Measurements from ENCODE around the gene TMEM120B.

The TMEM120B gene

GRCh38 chr12:121784460-121784859, 71.9 kb downstream of the TMEM120B start:
- H3K4me3 ChIP-seq (ENCODE audit: severe bottlenecking): no peak overlapping the region
- peaks cover 45% of the 10 kb centered on the region for H3K4me1 ChIP-seq (ENCODE audit: insufficient read depth, poor library complexity, severe bottlenecking)
- ATAC-seq (ENCODE audit: low read depth) (peak; percentile 69), DNase-seq (ENCODE audit: low spot score) (no peak)
- H3K27me3 ChIP-seq (ENCODE audit: insufficient read depth, poor library complexity, severe bottlenecking): no peaks in the 10 kb centered on the region
- H3K9me3 ChIP-seq (ENCODE audit: severe bottlenecking): no peaks in the 10 kb centered on the region
- peaks cover 24% of the 10 kb centered on the region for H3K36me3 ChIP-seq (ENCODE audit: low read depth)
- TF ChIP-seq CTCF (IDR thresholded peaks at IDR 0.05; ENCODE audit: poor library complexity, severe bottlenecking): no peak
- peak overlapping the region; percentile 75 for H3K27ac ChIP-seq (ENCODE audit: poor library complexity, severe bottlenecking)

DNA sequence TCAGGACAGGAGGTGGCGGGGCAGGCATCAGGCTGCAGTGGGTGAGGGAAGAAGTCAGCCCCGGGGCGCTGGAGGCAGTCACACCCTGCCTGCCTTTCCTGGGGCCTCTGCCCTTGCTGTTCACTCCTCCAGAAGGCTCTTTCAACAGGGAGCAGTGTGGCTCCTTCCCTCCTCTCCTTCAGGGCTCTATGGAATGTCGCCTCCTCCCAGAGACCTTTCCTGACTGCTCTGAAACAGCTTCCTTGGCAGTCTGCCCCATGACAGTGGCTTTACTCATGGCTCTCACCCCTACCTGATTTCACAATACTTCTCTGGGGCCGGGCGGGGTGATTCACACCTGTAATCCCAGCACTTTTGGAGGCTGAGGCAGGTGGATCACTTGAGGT, 73.9 kb downstream of the TMEM120B start:
- Histone ChIP-seq H3K4me1 (ENCODE audit: insufficient read depth, poor library complexity, severe bottlenecking) (peaks cover 42% of the 10 kb centered on the region), H3K9me3 (ENCODE audit: severe bottlenecking) (no peaks in the 10 kb centered on the region), H3K36me3 (ENCODE audit: low read depth) (peaks cover 9% of the 10 kb centered on the region), H3K27ac (ENCODE audit: poor library complexity, severe bottlenecking) (peak overlapping the region; percentile 75), H3K27me3 (ENCODE audit: insufficient read depth, poor library complexity, severe bottlenecking) (no peaks in the 10 kb centered on the region), H3K4me3 (ENCODE audit: severe bottlenecking) (no peak overlapping the region)
- peak; percentile 21 for TF ChIP-seq CTCF (IDR thresholded peaks at IDR 0.05; ENCODE audit: poor library complexity, severe bottlenecking)
- peak; percentile 81 for ATAC-seq (ENCODE audit: low read depth)
- peak; percentile 98 for DNase-seq (ENCODE audit: low spot score)

DNA sequence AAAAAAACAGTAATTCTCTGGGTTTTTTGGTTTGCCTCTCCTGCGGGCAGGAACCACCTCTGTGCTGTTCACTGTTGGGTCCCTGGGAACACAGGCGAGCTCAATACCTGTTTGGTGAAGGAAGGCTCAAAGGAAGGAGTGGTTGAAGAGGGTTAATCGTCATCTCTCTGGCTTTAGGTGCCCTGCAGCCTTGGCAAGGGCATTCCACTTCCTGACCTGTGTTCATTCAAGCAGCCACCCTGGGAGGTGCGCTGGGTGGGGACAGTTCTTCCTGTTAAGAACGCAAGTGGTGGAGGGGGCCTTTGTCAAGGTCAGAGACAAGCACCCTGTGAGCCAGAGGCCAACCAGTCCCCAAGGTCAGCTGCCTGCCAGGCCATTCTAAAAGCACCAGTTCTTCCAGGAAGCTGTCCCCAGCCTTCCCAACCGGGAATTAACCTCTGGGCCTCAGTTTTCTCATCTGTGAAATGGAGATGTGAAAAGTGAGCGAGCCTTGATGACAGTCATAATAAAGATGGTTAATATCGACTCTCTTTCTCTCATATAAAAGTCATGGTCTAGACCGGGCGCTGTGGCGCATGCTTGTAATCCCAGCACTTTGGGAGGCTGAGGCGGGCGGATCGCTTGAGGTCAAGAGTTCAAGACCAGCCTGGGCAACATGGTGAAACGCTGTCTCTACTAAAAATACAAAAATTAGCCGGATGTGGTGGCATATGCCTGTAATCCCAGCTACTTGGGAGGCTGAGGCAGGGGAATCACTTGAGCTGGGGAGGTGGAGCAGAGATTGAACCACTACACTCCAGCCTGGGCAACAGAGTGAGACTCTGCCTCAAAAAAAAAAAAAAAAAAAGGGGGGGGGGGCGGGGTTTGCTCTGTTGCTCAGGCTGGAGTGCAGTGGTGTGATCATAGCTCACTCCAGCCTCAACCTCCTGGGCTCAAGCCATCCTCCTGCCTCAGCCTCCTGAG, 74.8 kb downstream of the TMEM120B start:
- Histone ChIP-seq H3K4me3 (ENCODE audit: severe bottlenecking) (no peak overlapping the region), H3K27me3 (ENCODE audit: insufficient read depth, poor library complexity, severe bottlenecking) (no peaks in the 10 kb centered on the region), H3K9me3 (ENCODE audit: severe bottlenecking) (no peaks in the 10 kb centered on the region), H3K4me1 (ENCODE audit: insufficient read depth, poor library complexity, severe bottlenecking) (peaks cover 42% of the 10 kb centered on the region), H3K27ac (ENCODE audit: poor library complexity, severe bottlenecking) (peak overlapping the region; percentile 75), H3K36me3 (ENCODE audit: low read depth) (peaks cover 9% of the 10 kb centered on the region)
- ATAC-seq (ENCODE audit: low read depth) (no peak), DNase-seq (ENCODE audit: low spot score) (no peak)
- no peak for TF ChIP-seq CTCF (IDR thresholded peaks at IDR 0.05; ENCODE audit: poor library complexity, severe bottlenecking)

DNA sequence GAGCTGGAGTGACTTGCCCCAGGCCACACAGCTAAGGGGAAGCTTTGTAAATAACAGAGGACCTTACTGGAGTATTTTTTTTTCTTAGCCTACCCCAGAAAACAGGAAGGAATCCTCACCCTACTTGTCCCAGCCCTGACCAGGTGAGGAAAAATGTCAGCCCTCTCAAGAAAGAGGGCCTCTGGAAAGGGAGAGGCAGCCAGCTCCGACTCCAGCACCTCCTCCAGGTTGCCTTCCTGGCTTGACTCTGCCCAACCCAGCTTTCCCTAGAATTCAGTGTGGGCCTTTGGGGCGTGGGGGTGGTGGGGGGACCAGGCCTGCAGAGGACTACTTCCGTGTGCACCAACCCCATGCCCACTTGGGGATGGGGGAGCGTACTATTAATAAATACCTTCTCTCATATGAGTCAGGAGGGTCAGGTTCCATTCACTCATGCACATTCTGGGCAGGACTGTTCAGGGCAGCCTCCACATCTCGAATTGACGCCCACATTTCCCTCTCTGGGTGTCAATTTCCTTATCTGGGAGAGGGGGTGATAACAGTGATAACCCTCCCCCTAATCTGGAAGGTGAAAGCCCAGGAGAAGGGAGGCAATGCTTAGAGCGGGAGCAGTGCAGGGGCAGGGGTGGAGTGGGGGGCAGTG, 75.7 kb downstream of the TMEM120B start:
- H3K4me3 ChIP-seq (ENCODE audit: severe bottlenecking): no peak overlapping the region

More for the DNA sequence above, 75.7 kb downstream of the TMEM120B start:
- Histone ChIP-seq H3K27me3 (ENCODE audit: insufficient read depth, poor library complexity, severe bottlenecking) (no peaks in the 10 kb centered on the region), H3K4me1 (ENCODE audit: insufficient read depth, poor library complexity, severe bottlenecking) (peaks cover 39% of the 10 kb centered on the region), H3K9me3 (ENCODE audit: severe bottlenecking) (no peaks in the 10 kb centered on the region), H3K27ac (ENCODE audit: poor library complexity, severe bottlenecking) (peak overlapping the region; percentile 2), H3K36me3 (ENCODE audit: low read depth) (peaks cover 9% of the 10 kb centered on the region)
- DNase-seq (ENCODE audit: low spot score) (no peak), ATAC-seq (ENCODE audit: low read depth) (no peak)
- TF ChIP-seq CTCF (IDR thresholded peaks at IDR 0.05; ENCODE audit: poor library complexity, severe bottlenecking): no peak
